NAMALWA (cell line): Measurements from ENCODE around the gene FBXO22.
"Not testable (repeated sequence)": the region's sequence is repeated elsewhere in the genome, so short reads cannot be mapped to it uniquely, and the experiment has no call there.

Experiments used
- DNase-seq: peaks from one replicate; pipeline ENCODE4 v3.0.0-alpha.2; 2015; ENCODE audit warnings: low spot score

Gene FBXO22

GRCh38 chr15:75903331-75904239 is at the start of gene FBXO22:
TSS of gene FBXO22 (plus strand) at chr15:75903878. CDS start at chr15:75903964, 86 bp downstream.
- DNase-seq, result peak; percentile 95

- DNase-seq, result no peak
Measured at GRCh38 chr15:75857886-75858285, 45.8 kb upstream of the FBXO22 start.

- no peak for DNase-seq
Measured at GRCh38 chr15:75861750-75862402, 41.8 kb upstream of the FBXO22 start.

- DNase-seq, result no peak
Measured at GRCh38 chr15:75862796-75863195, 40.9 kb upstream of the FBXO22 start.

- DNase-seq, result no peak
Measured at GRCh38 chr15:75864213-75865059, 39.2 kb upstream of the FBXO22 start.

GRCh38 chr15:75866045-75866444 is 37.6 kb upstream of the FBXO22 start:
- DNase-seq, result not testable (repeated sequence)

GRCh38 chr15:75866916-75867315 is 36.8 kb upstream of the FBXO22 start:
- peak; percentile 11 for DNase-seq

- DNase-seq, result peak; percentile 50
Measured at GRCh38 chr15:75867449-75867848, 36.2 kb upstream of the FBXO22 start.

GRCh38 chr15:75868019-75868418 is 35.7 kb upstream of the FBXO22 start:
- DNase-seq, result no peak

GRCh38 chr15:75869446-75869845 is 34.2 kb upstream of the FBXO22 start:
- DNase-seq, result no peak

GRCh38 chr15:75871589-75871988 is 32.1 kb upstream of the FBXO22 start:
- DNase-seq, result not testable (repeated sequence)

- no peak for DNase-seq
Measured at GRCh38 chr15:75872403-75872990, 31.2 kb upstream of the FBXO22 start.

- no peak for DNase-seq
Measured at GRCh38 chr15:75884041-75884440, 19.6 kb upstream of the FBXO22 start.

GRCh38 chr15:75887178-75887577 is 16.5 kb upstream of the FBXO22 start:
- DNase-seq, result no peak

- DNase-seq, result no peak
Measured at GRCh38 chr15:75891895-75892294, 11.8 kb upstream of the FBXO22 start.

GRCh38 chr15:75895731-75896130 is 7.9 kb upstream of the FBXO22 start:
- no peak for DNase-seq

- no peak for DNase-seq
Measured at GRCh38 chr15:75900577-75900976, 3.1 kb upstream of the FBXO22 start.

- DNase-seq, result no peak
Measured at GRCh38 chr15:75902129-75902557, 1.5 kb upstream of the FBXO22 start.

- DNase-seq, result no peak
Measured at GRCh38 chr15:75905231-75905630, 1.6 kb downstream of the FBXO22 start.

- DNase-seq, result not testable (repeated sequence)
Measured at GRCh38 chr15:75910355-75910754, 6.7 kb downstream of the FBXO22 start.

- no peak for DNase-seq
Measured at GRCh38 chr15:75916978-75917377, 13.3 kb downstream of the FBXO22 start.

- DNase-seq, result no peak
Measured at GRCh38 chr15:75918135-75918534, 14.5 kb downstream of the FBXO22 start.
